Measurements from ENCODE around the gene TRABD2B.

DNA sequence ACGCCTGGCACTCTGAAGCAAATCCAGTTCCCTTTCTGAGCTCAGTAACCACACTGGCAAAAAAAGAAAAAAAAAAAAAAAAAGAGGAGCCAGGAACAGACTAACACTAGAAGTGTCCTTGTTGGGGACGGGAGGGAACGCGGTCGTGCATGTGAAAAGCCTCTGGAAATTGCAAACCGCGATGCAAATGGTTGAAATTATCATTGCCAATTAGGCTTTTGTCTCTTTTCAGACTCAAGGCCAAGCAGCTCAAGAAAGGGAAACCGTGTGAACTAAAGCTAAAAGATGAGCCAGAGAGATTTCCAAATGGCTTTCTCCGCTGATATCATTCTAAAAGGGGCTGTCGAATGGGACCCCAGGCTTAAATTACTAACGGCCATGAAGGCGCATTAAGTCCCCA lies 13.5 kb downstream of the TRABD2B start:
- TF ChIP-seq, protein P1, sequence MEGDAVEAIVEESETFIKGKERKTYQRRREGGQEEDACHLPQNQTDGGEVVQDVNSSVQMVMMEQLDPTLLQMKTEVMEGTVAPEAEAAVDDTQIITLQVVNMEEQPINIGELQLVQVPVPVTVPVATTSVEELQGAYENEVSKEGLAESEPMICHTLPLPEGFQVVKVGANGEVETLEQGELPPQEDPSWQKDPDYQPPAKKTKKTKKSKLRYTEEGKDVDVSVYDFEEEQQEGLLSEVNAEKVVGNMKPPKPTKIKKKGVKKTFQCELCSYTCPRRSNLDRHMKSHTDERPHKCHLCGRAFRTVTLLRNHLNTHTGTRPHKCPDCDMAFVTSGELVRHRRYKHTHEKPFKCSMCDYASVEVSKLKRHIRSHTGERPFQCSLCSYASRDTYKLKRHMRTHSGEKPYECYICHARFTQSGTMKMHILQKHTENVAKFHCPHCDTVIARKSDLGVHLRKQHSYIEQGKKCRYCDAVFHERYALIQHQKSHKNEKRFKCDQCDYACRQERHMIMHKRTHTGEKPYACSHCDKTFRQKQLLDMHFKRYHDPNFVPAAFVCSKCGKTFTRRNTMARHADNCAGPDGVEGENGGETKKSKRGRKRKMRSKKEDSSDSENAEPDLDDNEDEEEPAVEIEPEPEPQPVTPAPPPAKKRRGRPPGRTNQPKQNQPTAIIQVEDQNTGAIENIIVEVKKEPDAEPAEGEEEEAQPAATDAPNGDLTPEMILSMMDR (IDR thresholded peaks at IDR 0.05; ENCODE audit: borderline replicate concordance, extremely low read depth, low read length, poor library complexity, severe bottlenecking): no peak
- no peak for TF ChIP-seq EZH2 (IDR thresholded peaks at IDR 0.05; ENCODE audit: borderline replicate concordance, low read depth, low read length, severe bottlenecking)

Data from DND-41 (cell line).